ENCODE measurements around the gene HERPUD1.
A peak's percentile ranks its signal among the peaks of the same experiment; 100 is the strongest.
"Not testable (repeated sequence)": the region's sequence is repeated elsewhere in the genome, so short reads cannot be mapped to it uniquely, and the experiment has no call there.

HERPUD1 gene

GRCh38 chr16:56931892-56932720 lies at the start of gene HERPUD1:
Gene HERPUD1 (plus strand): TSS chr16:56932142. CDS start chr16:56932245, 103 bp downstream.
- peak; percentile 97 for DNase-seq (ENCODE audit: low read depth in 2 of 2)

GRCh38 chr16:56883586-56883985 lies 48.4 kb upstream of the HERPUD1 start:
- DNase-seq (ENCODE audit: low read depth in 2 of 2), result no peak

- no peak for DNase-seq (ENCODE audit: low read depth in 2 of 2)
Observed at GRCh38 chr16:56884026-56884582, 47.8 kb upstream of the HERPUD1 start.

- DNase-seq (ENCODE audit: low read depth in 2 of 2), result not testable (repeated sequence)
Observed at GRCh38 chr16:56884929-56885328, 47.0 kb upstream of the HERPUD1 start.

DNA sequence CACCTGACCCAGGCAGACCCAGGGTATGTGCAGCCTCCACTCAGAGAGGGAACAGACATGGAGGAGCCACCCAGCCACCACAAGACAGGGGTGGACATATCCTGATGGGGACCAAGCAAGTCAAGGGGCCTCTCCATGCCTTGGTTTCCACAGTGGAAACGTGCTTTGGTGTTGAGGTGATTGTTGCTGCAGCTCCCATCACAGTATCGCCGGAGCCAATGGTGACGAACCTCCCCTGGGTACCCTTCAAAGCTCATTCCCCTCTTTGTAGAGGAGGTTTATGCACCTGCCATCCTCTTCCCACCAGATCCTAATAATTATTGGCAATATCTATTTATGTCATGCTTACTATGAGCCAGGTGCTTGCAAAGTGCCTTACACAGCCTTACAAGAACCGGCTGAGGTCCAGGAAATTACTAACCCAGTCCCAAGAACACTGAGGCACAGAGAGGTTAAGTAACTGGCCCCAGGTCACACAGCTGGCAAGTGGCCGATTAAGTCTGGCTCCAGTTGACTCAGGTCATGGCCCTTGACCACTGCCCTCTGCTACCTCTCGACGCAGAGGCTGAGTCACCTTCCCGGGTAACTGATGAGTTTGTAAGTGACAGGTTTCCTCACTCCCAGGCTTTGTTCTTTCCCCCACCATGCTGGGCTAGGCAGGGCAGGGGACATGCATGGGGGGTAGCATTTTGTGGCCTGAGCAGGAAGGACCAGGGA lies 46.3 kb upstream of the HERPUD1 start:
- no peak for DNase-seq (ENCODE audit: low read depth in 2 of 2)

DNA sequence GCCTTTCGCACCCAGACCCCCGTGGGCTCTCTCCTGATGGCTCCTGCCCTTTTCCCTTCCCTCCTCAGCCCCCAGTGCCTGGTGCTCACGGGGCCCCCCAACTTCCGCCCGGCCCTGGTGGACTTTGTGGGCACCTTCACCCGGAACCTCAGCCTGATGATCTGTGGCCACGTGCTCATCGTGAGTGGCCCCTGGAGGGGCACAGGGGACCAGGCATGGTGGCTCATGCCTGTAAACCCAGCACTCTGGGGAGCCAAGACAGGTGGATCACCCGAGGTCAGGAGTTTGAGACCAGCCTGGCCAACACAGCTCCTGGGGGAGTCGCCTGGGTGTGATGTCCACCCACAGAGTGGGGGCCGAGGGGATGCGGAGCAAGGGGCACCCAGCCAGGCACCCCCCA lies 45.6 kb upstream of the HERPUD1 start:
- no peak for DNase-seq (ENCODE audit: low read depth in 2 of 2)

DNA sequence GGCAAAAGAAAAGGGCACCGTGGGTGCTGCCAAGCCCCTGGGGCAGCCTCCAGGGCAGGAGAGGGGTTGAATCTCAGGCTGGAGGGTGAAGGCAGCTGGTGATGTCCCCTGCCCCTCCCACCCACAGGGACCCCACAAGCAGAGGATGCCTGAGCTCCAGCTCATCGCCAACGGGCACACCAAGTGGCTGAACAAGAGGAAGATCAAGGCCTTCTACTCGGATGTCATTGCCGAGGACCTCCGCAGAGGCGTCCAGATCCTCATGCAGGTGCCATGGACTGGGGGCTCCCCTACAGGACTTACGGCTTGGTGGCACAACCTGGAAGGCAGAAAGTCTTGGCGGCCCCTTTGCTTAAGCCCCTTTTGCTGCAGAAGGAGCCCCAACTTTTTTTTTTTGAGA lies 45.1 kb upstream of the HERPUD1 start:
- no peak for DNase-seq (ENCODE audit: low read depth in 2 of 2)

GRCh38 chr16:56888806-56889205 lies 43.1 kb upstream of the HERPUD1 start:
- DNase-seq (ENCODE audit: low read depth in 2 of 2), result no peak

DNA sequence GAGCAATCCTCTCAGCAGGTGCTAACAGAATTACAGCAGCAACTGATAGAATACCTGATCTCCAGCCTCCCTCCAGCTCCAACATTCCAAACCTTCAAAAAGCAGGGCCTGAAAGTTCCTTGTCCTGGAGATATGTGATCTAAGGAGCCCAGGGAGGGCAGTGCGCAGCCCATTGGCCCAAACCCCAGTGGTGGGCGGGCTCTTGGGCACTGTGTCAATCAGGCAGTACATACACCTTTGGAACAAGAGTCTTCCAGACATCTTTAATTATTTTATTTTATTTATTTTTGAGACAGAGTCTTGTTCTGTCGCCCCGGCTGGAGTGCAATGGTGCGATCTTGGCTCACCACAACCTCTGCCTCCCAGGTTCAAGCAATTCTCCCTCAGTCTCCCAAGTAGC lies 42.7 kb upstream of the HERPUD1 start:
- no peak for DNase-seq (ENCODE audit: low read depth in 2 of 2)

- no peak for DNase-seq (ENCODE audit: low read depth in 2 of 2)
Observed at GRCh38 chr16:56891685-56892084, 40.3 kb upstream of the HERPUD1 start.

DNA sequence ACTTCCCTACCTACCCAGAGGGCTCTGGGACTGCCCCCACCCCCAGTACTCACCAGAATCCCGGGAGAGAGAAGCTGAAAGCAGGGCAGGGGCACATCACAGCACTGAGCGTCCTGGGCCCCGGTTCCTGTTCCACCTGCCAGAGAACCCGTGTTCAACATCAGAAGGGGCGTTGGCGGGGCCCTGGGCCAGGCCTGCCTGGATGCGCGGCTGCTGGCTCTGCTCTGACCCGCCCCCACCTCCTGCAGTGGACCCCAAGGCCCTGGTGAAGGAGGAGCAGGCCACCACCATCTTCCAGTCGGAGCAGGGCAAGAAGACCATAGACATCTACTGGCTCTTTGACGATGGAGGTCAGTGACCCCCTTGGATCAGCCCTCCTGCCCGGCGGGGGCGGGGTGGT lies 39.2 kb upstream of the HERPUD1 start:
- DNase-seq (ENCODE audit: low read depth in 2 of 2), result no peak

DNA sequence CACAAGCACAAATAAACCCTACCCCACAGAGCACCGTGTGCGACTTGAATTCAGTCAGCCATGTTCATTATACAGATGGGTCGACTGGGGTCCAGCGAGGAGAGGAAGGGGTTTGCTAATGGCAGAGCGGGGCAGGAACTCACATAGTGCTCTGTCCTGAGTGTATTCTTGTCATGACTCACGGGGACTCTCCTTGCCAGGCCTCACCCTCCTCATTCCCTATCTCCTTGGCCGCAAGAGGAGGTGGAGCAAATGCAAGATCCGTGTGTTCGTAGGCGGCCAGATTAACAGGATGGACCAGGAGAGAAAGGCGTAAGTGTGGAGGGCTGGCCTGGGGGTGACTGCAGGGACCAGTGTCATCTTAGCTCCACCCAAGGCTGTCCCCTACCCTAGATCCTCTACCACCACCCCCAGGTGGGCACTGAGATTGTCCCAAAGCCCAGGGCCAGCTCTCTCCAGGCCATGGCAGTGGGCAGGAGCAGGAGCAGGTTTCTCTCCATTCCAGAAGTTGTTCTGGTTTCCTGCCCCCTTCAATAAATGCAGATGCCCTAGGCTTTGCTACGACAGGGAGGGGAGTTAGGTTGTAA lies 37.5 kb upstream of the HERPUD1 start:
- no peak for DNase-seq (ENCODE audit: low read depth in 2 of 2)

DNA sequence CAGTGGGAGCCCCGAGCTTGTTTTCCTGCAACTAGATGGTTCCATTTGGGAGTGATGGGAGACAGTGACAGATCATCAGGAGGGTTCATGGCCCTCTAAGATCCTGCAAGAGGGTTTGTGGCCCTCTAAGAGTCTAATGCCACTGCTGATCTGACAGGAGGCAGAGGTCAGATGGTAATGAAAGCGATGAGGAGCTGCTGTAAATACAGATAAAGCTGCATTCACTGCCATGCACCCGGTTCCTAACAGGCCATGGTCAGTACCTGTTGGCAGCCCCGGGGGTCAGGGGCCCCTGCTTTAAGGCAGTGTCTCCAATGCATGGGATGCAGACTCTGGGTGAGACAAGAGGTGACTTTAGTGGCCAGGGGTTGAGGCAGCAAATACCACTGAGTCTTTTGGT lies 36.1 kb upstream of the HERPUD1 start:
- DNase-seq (ENCODE audit: low read depth in 2 of 2), result no peak

- DNase-seq (ENCODE audit: low read depth in 2 of 2), result no peak
Observed at GRCh38 chr16:56896244-56896643, 35.7 kb upstream of the HERPUD1 start.

- no peak for DNase-seq (ENCODE audit: low read depth in 2 of 2)
Observed at GRCh38 chr16:56897026-56897799, 34.7 kb upstream of the HERPUD1 start.

DNA sequence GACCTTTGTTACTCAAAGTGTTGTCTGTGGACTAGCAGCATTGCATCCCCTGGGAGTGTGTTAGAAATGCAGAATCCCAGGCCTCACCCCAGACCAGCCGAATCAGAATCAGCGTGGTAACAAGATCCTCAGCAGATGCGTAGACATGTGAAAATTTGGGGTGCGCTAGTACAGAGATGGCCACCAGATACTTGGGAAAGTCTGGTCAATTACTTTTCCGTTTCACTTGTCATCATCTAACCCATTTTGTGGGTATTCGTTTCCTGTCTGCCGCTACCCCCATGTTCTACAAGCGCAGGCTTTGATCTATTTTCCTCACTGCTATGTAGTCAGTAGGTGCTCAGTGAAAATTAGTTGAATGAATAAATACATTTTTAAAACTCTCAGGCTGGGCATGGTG lies 33.1 kb upstream of the HERPUD1 start:
- no peak for DNase-seq (ENCODE audit: low read depth in 2 of 2)

DNA sequence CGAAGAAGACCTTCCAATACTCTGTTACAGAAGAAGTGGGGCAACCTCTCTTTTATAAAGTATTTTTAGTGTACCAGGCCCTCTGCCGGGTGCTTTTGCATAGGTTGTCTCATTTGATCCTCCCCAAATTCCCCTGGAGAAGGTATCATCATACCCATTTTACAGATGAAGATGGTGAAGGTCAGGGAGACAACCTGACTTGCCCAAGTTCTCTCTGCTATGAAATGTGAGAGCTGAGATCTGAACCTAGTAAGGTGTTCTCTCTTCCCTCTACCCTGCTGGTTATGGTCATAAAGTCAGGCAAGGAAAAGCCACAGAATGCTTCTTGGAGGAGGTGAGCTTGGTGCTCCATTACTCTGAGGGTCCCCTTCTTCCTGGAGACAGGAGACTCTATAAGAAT lies 28.1 kb upstream of the HERPUD1 start:
- DNase-seq (ENCODE audit: low read depth in 2 of 2), result no peak

DNA sequence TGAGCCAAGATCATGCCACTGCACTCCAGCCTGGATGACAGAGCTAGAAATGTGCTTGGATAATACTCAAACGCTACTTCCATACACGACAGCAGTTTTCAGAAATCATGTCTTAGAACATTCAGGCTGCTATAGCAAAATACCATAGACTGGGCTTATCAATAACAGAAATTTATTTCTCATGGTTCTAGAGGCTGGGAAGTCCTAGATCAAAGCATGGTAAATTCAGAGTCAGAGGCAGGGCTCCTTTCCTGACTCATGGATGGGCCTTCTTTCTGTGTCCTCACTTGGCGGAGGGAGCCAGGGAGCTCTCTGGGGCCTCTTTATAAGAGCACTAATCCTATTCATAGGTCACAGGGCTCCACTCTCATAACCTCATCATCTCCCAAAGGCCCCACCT lies 24.5 kb upstream of the HERPUD1 start:
- DNase-seq (ENCODE audit: low read depth in 2 of 2), result no peak

GRCh38 chr16:56909527-56909979 lies 22.4 kb upstream of the HERPUD1 start:
- no peak for DNase-seq (ENCODE audit: low read depth in 2 of 2)

- no peak for DNase-seq (ENCODE audit: low read depth in 2 of 2)
Observed at GRCh38 chr16:56910112-56910511, 21.8 kb upstream of the HERPUD1 start.

DNA sequence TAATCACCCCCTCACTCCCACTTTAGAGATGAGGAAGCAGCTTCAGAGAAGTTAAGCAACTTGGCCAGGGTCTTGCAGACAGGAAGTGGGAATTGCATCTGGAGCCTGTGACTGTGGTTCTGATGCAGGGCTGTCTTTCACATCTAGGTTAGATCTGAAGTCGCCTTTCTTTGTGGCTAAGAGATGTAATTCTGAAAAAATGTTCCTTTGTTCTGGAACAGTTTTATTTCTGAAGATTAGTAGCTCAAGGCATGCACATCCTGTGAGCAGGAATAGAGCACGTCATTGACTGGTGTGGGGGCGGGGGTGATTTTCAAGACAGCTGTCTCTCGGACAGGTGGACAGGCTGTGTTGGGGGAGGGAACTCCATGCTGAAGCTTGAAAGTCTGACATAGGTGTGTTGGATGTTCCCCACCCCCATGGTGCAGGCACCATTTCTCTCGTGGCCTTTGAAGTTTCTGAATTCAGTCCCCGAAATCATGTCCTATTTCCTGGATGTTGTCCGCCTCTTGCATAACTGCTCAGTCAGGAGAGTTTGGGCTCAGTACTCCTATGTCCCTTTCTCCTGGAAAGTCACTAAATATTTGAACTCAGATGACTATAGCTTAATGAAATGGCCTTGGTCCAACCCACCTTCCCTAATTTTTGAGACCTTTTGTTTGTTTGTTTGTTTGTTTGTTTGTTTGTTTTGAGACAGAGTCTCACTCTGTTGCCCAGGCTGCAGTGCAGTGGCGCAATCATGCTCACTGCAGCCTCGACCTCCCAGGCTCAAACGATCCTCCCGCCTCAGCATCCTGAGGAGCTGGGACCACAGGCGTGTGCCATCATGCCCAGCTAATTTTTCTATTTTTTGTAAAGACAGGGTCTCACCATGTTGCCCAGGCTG lies 21.0 kb upstream of the HERPUD1 start:
- peak; percentile 73 to 74 for DNase-seq (ENCODE audit: low read depth in 2 of 2)

Measured in fibroblast of skin of left biceps (primary cell).